Osteocyte (in vitro differentiated cells): ENCODE results near the gene SMYD3. TPM values are rescaled to one million over a fixed set of nuclear protein-coding genes. Genes with fewer than 3 reads are reported as not detected.
"Not testable (repeated sequence)": the region's sequence is repeated elsewhere in the genome, so short reads cannot be mapped to it uniquely, and the experiment has no call there.

ENCODE experiments used
- DNase-seq: peaks from one replicate; pipeline ENCODE4 v3.0.0; 2021; ENCODE audit warnings: mixed read lengths; ENCODE audit not compliant: unreplicated experiment; ENCODE audit errors: extremely low spot score
- H3K27ac Mint-ChIP-seq: one replicate; pipeline ENCODE4 v1.8.0; 2021; ENCODE audit warnings: mild to moderate bottlenecking, mixed read lengths; ENCODE audit not compliant: unreplicated experiment
- H3K27me3 Mint-ChIP-seq: one replicate; pipeline ENCODE4 v1.8.0; 2021; ENCODE audit warnings: mixed read lengths; ENCODE audit not compliant: unreplicated experiment
- H3K36me3 Mint-ChIP-seq: one replicate; pipeline ENCODE4 v1.8.0; 2021; ENCODE audit warnings: mixed read lengths; ENCODE audit not compliant: unreplicated experiment
- H3K4me1 Mint-ChIP-seq: one replicate; pipeline ENCODE4 v1.8.0; 2021; ENCODE audit warnings: mixed read lengths; ENCODE audit not compliant: unreplicated experiment
- H3K4me3 Mint-ChIP-seq: one replicate; pipeline ENCODE4 v1.8.0; 2021; ENCODE audit warnings: mild to moderate bottlenecking, moderate library complexity, mixed read lengths; ENCODE audit not compliant: unreplicated experiment
- H3K9me3 Mint-ChIP-seq: one replicate; pipeline ENCODE4 v1.8.0; 2021; ENCODE audit warnings: mixed read lengths; ENCODE audit not compliant: unreplicated experiment
- CTCF ChIP-seq: fragments of 200-600 bp; sonication (generic); IDR thresholded peaks from 2 replicates; pipeline ENCODE4 v1.5.0; 2021; ENCODE audit warnings: antibody characterized with exemption, mild to moderate bottlenecking, moderate library complexity
- total RNA-seq: library from RNA; stranded (reverse); gene quantifications from 2 replicates; pipeline ENCODE4 v1.2.1, GENCODE V29; 2021

SMYD3 gene
- total RNA-seq, 1 donor from 2014 or later, result 22.3 TPM

GRCh38 chr1:245825128-245825901, 681.8 kb downstream of the SMYD3 start:
- no peak overlapping the region for H3K4me3 Mint-ChIP-seq
- H3K4me1 Mint-ChIP-seq, result peaks cover 15% of the 10 kb centered on the region
- TF ChIP-seq CTCF, result peak; percentile 27
- no peak overlapping the region for H3K27ac Mint-ChIP-seq
- H3K36me3 Mint-ChIP-seq, result peaks cover 7% of the 10 kb centered on the region
- no peaks in the 10 kb centered on the region for H3K27me3 Mint-ChIP-seq
- peak; percentile 76 for DNase-seq
- peaks cover 3% of the 10 kb centered on the region for H3K9me3 Mint-ChIP-seq

- DNase-seq, result peak; percentile 48
- no peak overlapping the region for H3K4me3 Mint-ChIP-seq
- no peaks in the 10 kb centered on the region for H3K27me3 Mint-ChIP-seq
- H3K36me3 Mint-ChIP-seq, result peaks cover 2% of the 10 kb centered on the region
- H3K4me1 Mint-ChIP-seq, result peaks cover 15% of the 10 kb centered on the region
- no peak for TF ChIP-seq CTCF
- H3K9me3 Mint-ChIP-seq, result no peaks in the 10 kb centered on the region
- H3K27ac Mint-ChIP-seq, result peak overlapping the region; percentile 72
These were observed 683.5 kb downstream of the SMYD3 start for GRCh38 chr1:245823408-245824147.

GRCh38 chr1:245822996-245823395, 684.1 kb downstream of the SMYD3 start:
- peak; percentile 44 for DNase-seq
- Mint-ChIP-seq H3K27ac (peak overlapping the region; percentile 72), H3K36me3 (peaks cover 2% of the 10 kb centered on the region), H3K9me3 (no peaks in the 10 kb centered on the region), H3K27me3 (no peaks in the 10 kb centered on the region), H3K4me1 (peaks cover 15% of the 10 kb centered on the region), H3K4me3 (no peak overlapping the region)
- TF ChIP-seq CTCF, result no peak

- not testable (repeated sequence) for H3K4me3 Mint-ChIP-seq, H3K9me3 Mint-ChIP-seq, H3K27me3 Mint-ChIP-seq, H3K36me3 Mint-ChIP-seq, DNase-seq, H3K4me1 Mint-ChIP-seq, H3K27ac Mint-ChIP-seq
These were observed 688.7 kb downstream of the SMYD3 start for GRCh38 chr1:245818363-245818762.

GRCh38 chr1:245816496-245816895, 690.6 kb downstream of the SMYD3 start:
- H3K9me3 Mint-ChIP-seq, H3K27ac Mint-ChIP-seq, H3K36me3 Mint-ChIP-seq, H3K4me3 Mint-ChIP-seq, H3K27me3 Mint-ChIP-seq, H3K4me1 Mint-ChIP-seq: not testable (repeated sequence)
- peak; percentile 49 for DNase-seq

GRCh38 chr1:245814651-245815050, 692.4 kb downstream of the SMYD3 start:
- Mint-ChIP-seq H3K4me3 (no peak overlapping the region), H3K9me3 (no peaks in the 10 kb centered on the region), H3K27me3 (no peaks in the 10 kb centered on the region), H3K4me1 (no peaks in the 10 kb centered on the region), H3K36me3 (no peaks in the 10 kb centered on the region), H3K27ac (no peak overlapping the region)
- no peak for DNase-seq
- no peak for TF ChIP-seq CTCF
